Esophagus mucosa (tissue), 1 donor: ENCODE results near the gene EFCAB3. TPM values are rescaled to one million over a fixed set of nuclear protein-coding genes. Genes with fewer than 3 reads are reported as not detected.
"Not testable (repeated sequence)": the region's sequence is repeated elsewhere in the genome, so short reads cannot be mapped to it uniquely, and the experiment has no call there.

Experiments used
- ATAC-seq: fragments of 200-7000 bp; cut with Tn5 transposase; one replicate; pipeline ENCODE4 v1.9.1; 2020
- total RNA-seq: library from RNA; stranded (reverse); gene quantifications from one replicate; pipeline ENCODE4 v1.2.4, GENCODE V29; 2023
- donor health status: DM: yes; HTN: yes; CAD: no.

Gene EFCAB3
- total RNA-seq: not detected

GRCh38 chr17:62380253-62380652 lies at the start of gene EFCAB3:
TSS of gene EFCAB3 (plus strand) at chr17:62380553. CDS start at chr17:62382980, 2,427 bp downstream.
- ATAC-seq: no peak

GRCh38 chr17:62336527-62336926 lies 43.8 kb upstream of the EFCAB3 start:
- ATAC-seq: no peak

GRCh38 chr17:62343764-62344270 lies 36.5 kb upstream of the EFCAB3 start:
- no peak for ATAC-seq

GRCh38 chr17:62351176-62351575 lies 29.2 kb upstream of the EFCAB3 start:
- no peak for ATAC-seq

- ATAC-seq: no peak
Measured at GRCh38 chr17:62366191-62366590, 14.2 kb upstream of the EFCAB3 start.

GRCh38 chr17:62381561-62381960 lies 1.2 kb downstream of the EFCAB3 start:
- no peak for ATAC-seq

GRCh38 chr17:62388856-62389255 lies 8.5 kb downstream of the EFCAB3 start:
- no peak for ATAC-seq

- no peak for ATAC-seq
Measured at GRCh38 chr17:62392908-62393307, 12.6 kb downstream of the EFCAB3 start.

- no peak for ATAC-seq
Measured at GRCh38 chr17:62398891-62399290, 18.5 kb downstream of the EFCAB3 start.

GRCh38 chr17:62405451-62405850 lies 25.1 kb downstream of the EFCAB3 start:
- no peak for ATAC-seq

- ATAC-seq: not testable (repeated sequence)
Measured at GRCh38 chr17:62413090-62413489, 32.7 kb downstream of the EFCAB3 start.

- peak; percentile 95 for ATAC-seq
Measured at GRCh38 chr17:62423647-62424461, 43.5 kb downstream of the EFCAB3 start, which contains the start of gene METTL2A. TSS of gene METTL2A (plus strand) at chr17:62423897. CDS start at chr17:62423903, 6 bp downstream.

GRCh38 chr17:62426214-62426613 lies 45.9 kb downstream of the EFCAB3 start:
- ATAC-seq: not testable (repeated sequence)

- ATAC-seq: not testable (repeated sequence)
Measured at GRCh38 chr17:62435251-62435650, 54.9 kb downstream of the EFCAB3 start.

- not testable (repeated sequence) for ATAC-seq
Measured at GRCh38 chr17:62441181-62441580, 60.8 kb downstream of the EFCAB3 start.

GRCh38 chr17:62444063-62444462 lies 63.7 kb downstream of the EFCAB3 start:
- no peak for ATAC-seq

- ATAC-seq: not testable (repeated sequence)
Measured at GRCh38 chr17:62445791-62446190, 65.4 kb downstream of the EFCAB3 start.

GRCh38 chr17:62452195-62452594 lies 71.8 kb downstream of the EFCAB3 start:
- not testable (repeated sequence) for ATAC-seq

- not testable (repeated sequence) for ATAC-seq
Measured at GRCh38 chr17:62453041-62453440, 72.7 kb downstream of the EFCAB3 start.

- not testable (repeated sequence) for ATAC-seq
Measured at GRCh38 chr17:62453656-62454055, 73.3 kb downstream of the EFCAB3 start.

- not testable (repeated sequence) for ATAC-seq
Measured at GRCh38 chr17:62454111-62454510, 73.8 kb downstream of the EFCAB3 start.

GRCh38 chr17:62456016-62456415 lies 75.7 kb downstream of the EFCAB3 start:
- ATAC-seq: no peak

- ATAC-seq: not testable (repeated sequence)
Measured at GRCh38 chr17:62458483-62458882, 78.1 kb downstream of the EFCAB3 start.

- not testable (repeated sequence) for ATAC-seq
Measured at GRCh38 chr17:62464422-62464821, 84.1 kb downstream of the EFCAB3 start.
